ENCODE results near the gene NEURL1. TPM values are rescaled to one million over a fixed set of nuclear protein-coding genes. Genes with fewer than 3 reads are reported as not detected.

NEURL1 gene
- total RNA-seq, 1 experiment from 2014 or later: 0.10 TPM

- Histone ChIP-seq H3K9me3 (ENCODE audit: control insufficient read depth, insufficient read depth, low read depth, low read length) (no peaks in the 10 kb centered on the region), H3K4me3 (ENCODE audit: low read depth in 2 of 2, low read length in 2 of 2) (no peak overlapping the region), H3K36me3 (ENCODE audit: control insufficient read depth, insufficient read depth, low read length) (no peaks in the 10 kb centered on the region), H3K4me1 (ENCODE audit: control insufficient read depth, insufficient read depth, low read length) (no peaks in the 10 kb centered on the region), H3K27me3 (ENCODE audit: control insufficient read depth, insufficient read depth, low read length) (no peaks in the 10 kb centered on the region), H3K27ac (ENCODE audit: low read length) (no peak overlapping the region)
- BruUV-seq (replicated peaks): no TSS peak
- in situ Hi-C loops (cut with HindIII; ENCODE audit: low pct_unique_long_range_greater_than_20kb, low sequenced_read_pairs): no loop called here
- TF ChIP-seq, protein P1, sequence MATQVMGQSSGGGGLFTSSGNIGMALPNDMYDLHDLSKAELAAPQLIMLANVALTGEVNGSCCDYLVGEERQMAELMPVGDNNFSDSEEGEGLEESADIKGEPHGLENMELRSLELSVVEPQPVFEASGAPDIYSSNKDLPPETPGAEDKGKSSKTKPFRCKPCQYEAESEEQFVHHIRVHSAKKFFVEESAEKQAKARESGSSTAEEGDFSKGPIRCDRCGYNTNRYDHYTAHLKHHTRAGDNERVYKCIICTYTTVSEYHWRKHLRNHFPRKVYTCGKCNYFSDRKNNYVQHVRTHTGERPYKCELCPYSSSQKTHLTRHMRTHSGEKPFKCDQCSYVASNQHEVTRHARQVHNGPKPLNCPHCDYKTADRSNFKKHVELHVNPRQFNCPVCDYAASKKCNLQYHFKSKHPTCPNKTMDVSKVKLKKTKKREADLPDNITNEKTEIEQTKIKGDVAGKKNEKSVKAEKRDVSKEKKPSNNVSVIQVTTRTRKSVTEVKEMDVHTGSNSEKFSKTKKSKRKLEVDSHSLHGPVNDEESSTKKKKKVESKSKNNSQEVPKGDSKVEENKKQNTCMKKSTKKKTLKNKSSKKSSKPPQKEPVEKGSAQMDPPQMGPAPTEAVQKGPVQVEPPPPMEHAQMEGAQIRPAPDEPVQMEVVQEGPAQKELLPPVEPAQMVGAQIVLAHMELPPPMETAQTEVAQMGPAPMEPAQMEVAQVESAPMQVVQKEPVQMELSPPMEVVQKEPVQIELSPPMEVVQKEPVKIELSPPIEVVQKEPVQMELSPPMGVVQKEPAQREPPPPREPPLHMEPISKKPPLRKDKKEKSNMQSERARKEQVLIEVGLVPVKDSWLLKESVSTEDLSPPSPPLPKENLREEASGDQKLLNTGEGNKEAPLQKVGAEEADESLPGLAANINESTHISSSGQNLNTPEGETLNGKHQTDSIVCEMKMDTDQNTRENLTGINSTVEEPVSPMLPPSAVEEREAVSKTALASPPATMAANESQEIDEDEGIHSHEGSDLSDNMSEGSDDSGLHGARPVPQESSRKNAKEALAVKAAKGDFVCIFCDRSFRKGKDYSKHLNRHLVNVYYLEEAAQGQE (IDR thresholded peaks at IDR 0.05; ENCODE audit: insufficient read depth in 1 of 2, low read depth in 2 of 2, low read length in 1 of 2): no peak
- no peak for TF ChIP-seq SIN3A (IDR thresholded peaks at IDR 0.05; ENCODE audit: borderline replicate concordance, insufficient read depth, low read depth, low read length)
- TF ChIP-seq POLR2AphosphoS5 (IDR thresholded peaks at IDR 0.05; ENCODE audit: low read depth, low read length): no peak
- TF ChIP-seq TCF7L2 (IDR thresholded peaks at IDR 0.05; ENCODE audit: low read depth, low read length): no peak
- no peak for TF ChIP-seq CTCF (IDR thresholded peaks at IDR 0.05)
- DNase-seq (ENCODE audit: low read depth, low spot score) (no peak), ATAC-seq (no peak; the same call in 1 of the 2 replicates)
- ChIA-PET POLR2A (interaction anchor here (0.7 kb wide), 1 partner anchor 283 kb away, joined by 11 read pairs; no protein-coding TSS in a partner anchor), CTCF (no interaction called here)
- intact Hi-C loops (cut with micrococcal nuclease; ENCODE audit: unreplicated experiment): no loop called here
These were observed 116.0 kb downstream of the NEURL1 start for GRCh38 chr10:103609231-103610082.

DNA sequence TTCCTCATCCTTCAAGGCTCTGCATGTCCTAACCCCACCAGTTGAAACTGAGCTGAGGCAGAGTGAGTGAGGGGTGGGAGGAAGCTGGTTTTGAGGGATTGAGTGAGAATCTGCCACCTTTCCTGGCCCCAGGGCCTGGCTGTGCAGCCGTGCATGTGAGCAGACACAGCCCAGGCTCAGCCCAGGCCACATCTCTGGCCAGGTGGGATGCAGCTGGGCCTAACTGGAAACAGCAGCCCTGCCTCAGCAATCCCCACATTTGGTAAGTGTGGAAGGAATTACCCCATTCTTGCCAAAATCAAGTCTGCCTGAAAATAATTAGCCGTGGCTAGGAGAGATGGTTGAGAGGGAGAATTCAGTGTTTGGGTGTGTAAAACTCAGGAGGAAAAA is 116.6 kb downstream of the NEURL1 start:
- Histone ChIP-seq H3K4me1 (ENCODE audit: control insufficient read depth, insufficient read depth, low read length) (no peaks in the 10 kb centered on the region), H3K4me3 (ENCODE audit: low read depth in 2 of 2, low read length in 2 of 2) (no peak overlapping the region), H3K27ac (ENCODE audit: low read length) (no peak overlapping the region), H3K27me3 (ENCODE audit: control insufficient read depth, insufficient read depth, low read length) (no peaks in the 10 kb centered on the region), H3K36me3 (ENCODE audit: control insufficient read depth, insufficient read depth, low read length) (no peaks in the 10 kb centered on the region), H3K9me3 (ENCODE audit: control insufficient read depth, insufficient read depth, low read depth, low read length) (no peaks in the 10 kb centered on the region)
- CTCF ChIA-PET: no interaction called here
- intact Hi-C loops (cut with micrococcal nuclease; ENCODE audit: unreplicated experiment) (no loop called here), in situ Hi-C loops (cut with HindIII; ENCODE audit: low pct_unique_long_range_greater_than_20kb, low sequenced_read_pairs) (no loop called here)
- TF ChIP-seq SIN3A (IDR thresholded peaks at IDR 0.05; ENCODE audit: borderline replicate concordance, insufficient read depth, low read depth, low read length) (no peak), CTCF (IDR thresholded peaks at IDR 0.05) (no peak), POLR2AphosphoS5 (IDR thresholded peaks at IDR 0.05; ENCODE audit: low read depth, low read length) (no peak), TCF7L2 (IDR thresholded peaks at IDR 0.05; ENCODE audit: low read depth, low read length) (no peak)
- TF ChIP-seq, protein P1 (IDR thresholded peaks at IDR 0.05; ENCODE audit: insufficient read depth in 1 of 2, low read depth in 2 of 2, low read length in 1 of 2): no peak
- ATAC-seq (no peak), DNase-seq (ENCODE audit: low read depth, low spot score) (no peak)
- no TSS peak for BruUV-seq (replicated peaks)
- POLR2A ChIA-PET: no interaction called here
